ENCODE results near the gene FN1. TPM values are rescaled to one million over a fixed set of nuclear protein-coding genes. Genes with fewer than 3 reads are reported as not detected.

The FN1 gene
- polyA plus RNA-seq, 1 of the 3 experiments (the other 2 are of a cell fraction), result 1,671 TPM

GRCh38 chr2:215429424-215429823 lies 6.4 kb downstream of the FN1 start:
- TF ChIP-seq GATA2 (CRISPR knock-in tag; IDR thresholded peaks at IDR 0.05) (no peak), YY1 (IDR thresholded peaks at IDR 0.05; ENCODE audit: low read depth) (no peak), MEF2A (IDR thresholded peaks at IDR 0.05; ENCODE audit: borderline replicate concordance, low read depth) (no peak), POLR2AphosphoS5 (IDR thresholded peaks at IDR 0.05; ENCODE audit: low read depth, low read length) (no peak), PBX3 (IDR thresholded peaks at IDR 0.05) (no peak), NRF1 (IDR thresholded peaks at IDR 0.05; ENCODE audit: low read depth, low read length) (no peak), CHD2 (IDR thresholded peaks at IDR 0.05; ENCODE audit: low read length, partially characterized antibody) (no peak), USF1 (IDR thresholded peaks at IDR 0.05; ENCODE audit: borderline replicate concordance, low read depth) (no peak), RCOR1 (IDR thresholded peaks at IDR 0.05; ENCODE audit: low read length) (no peak), MXI1 (IDR thresholded peaks at IDR 0.05; ENCODE audit: low read depth, low read length) (no peak), SMC3 (IDR thresholded peaks at IDR 0.05; ENCODE audit: low read depth, low read length) (no peak), RAD21 (IDR thresholded peaks at IDR 0.05; ENCODE audit: low read length) (no peak), FOSL2 (IDR thresholded peaks at IDR 0.05; ENCODE audit: borderline replicate concordance, low read depth) (no peak)
- TF ChIP-seq, protein P1, sequence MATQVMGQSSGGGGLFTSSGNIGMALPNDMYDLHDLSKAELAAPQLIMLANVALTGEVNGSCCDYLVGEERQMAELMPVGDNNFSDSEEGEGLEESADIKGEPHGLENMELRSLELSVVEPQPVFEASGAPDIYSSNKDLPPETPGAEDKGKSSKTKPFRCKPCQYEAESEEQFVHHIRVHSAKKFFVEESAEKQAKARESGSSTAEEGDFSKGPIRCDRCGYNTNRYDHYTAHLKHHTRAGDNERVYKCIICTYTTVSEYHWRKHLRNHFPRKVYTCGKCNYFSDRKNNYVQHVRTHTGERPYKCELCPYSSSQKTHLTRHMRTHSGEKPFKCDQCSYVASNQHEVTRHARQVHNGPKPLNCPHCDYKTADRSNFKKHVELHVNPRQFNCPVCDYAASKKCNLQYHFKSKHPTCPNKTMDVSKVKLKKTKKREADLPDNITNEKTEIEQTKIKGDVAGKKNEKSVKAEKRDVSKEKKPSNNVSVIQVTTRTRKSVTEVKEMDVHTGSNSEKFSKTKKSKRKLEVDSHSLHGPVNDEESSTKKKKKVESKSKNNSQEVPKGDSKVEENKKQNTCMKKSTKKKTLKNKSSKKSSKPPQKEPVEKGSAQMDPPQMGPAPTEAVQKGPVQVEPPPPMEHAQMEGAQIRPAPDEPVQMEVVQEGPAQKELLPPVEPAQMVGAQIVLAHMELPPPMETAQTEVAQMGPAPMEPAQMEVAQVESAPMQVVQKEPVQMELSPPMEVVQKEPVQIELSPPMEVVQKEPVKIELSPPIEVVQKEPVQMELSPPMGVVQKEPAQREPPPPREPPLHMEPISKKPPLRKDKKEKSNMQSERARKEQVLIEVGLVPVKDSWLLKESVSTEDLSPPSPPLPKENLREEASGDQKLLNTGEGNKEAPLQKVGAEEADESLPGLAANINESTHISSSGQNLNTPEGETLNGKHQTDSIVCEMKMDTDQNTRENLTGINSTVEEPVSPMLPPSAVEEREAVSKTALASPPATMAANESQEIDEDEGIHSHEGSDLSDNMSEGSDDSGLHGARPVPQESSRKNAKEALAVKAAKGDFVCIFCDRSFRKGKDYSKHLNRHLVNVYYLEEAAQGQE (IDR thresholded peaks at IDR 0.05; ENCODE audit: low read depth, low read length), result no peak
- TF ChIP-seq, protein P2, sequence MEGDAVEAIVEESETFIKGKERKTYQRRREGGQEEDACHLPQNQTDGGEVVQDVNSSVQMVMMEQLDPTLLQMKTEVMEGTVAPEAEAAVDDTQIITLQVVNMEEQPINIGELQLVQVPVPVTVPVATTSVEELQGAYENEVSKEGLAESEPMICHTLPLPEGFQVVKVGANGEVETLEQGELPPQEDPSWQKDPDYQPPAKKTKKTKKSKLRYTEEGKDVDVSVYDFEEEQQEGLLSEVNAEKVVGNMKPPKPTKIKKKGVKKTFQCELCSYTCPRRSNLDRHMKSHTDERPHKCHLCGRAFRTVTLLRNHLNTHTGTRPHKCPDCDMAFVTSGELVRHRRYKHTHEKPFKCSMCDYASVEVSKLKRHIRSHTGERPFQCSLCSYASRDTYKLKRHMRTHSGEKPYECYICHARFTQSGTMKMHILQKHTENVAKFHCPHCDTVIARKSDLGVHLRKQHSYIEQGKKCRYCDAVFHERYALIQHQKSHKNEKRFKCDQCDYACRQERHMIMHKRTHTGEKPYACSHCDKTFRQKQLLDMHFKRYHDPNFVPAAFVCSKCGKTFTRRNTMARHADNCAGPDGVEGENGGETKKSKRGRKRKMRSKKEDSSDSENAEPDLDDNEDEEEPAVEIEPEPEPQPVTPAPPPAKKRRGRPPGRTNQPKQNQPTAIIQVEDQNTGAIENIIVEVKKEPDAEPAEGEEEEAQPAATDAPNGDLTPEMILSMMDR (IDR thresholded peaks at IDR 0.05), result no peak
- Histone ChIP-seq H3K9me2 (no peaks in the 10 kb centered on the region), H3K9me3 (no peaks in the 10 kb centered on the region), H3K36me3 (replicated peaks in 1 of 2; ENCODE audit: control insufficient read depth in 1 of 2, insufficient read depth in 2 of 2, low read length in 1 of 2) (peaks cover 57 to 88% of the 10 kb centered on the region in 2 experiments), H4K20me1 (ENCODE audit: insufficient read depth) (peaks cover 84% of the 10 kb centered on the region), H2AFZ (ENCODE audit: low read depth) (no peak overlapping the region), H3K4me3 (ENCODE audit: low read depth in 2 of 2, low read length in 1 of 2) (no peak overlapping the region; a peak in 1 of 4 replicates), H3K27me3 (ENCODE audit: insufficient read depth) (no peaks in the 10 kb centered on the region), H3K27ac (ENCODE audit: low read depth in 2 of 2, low read length in 1 of 2) (peak overlapping the region in 1 of 2 experiments; percentile 88; a peak in 2 of 4 replicates), H3F3A (replicated peaks; ENCODE audit: insufficient read depth) (peaks cover 89% of the 10 kb centered on the region), H3K4me1 (ENCODE audit: control insufficient read depth in 1 of 2, insufficient read depth in 2 of 2, low read depth in 1 of 2, low read length in 1 of 2) (peaks cover 0 to 41% of the 10 kb centered on the region in 2 experiments; a peak in 1 of 4 replicates), H3K4me2 (peak overlapping the region; percentile 75; the same call in 1 of the 2 replicates), H3K9ac (peak overlapping the region; percentile 93; the same call in 1 of the 2 replicates), H3K79me2 (ENCODE audit: insufficient read depth) (peaks cover 93% of the 10 kb centered on the region)
- 95% methylated on average over 1 of the region's 1 CpG for WGBS (ENCODE audit: low lambda C conversion rate)
- no peak for DNase-seq
- ChIA-PET POLR2A (no interaction called here), CTCF (interaction anchor here (0.5 kb wide), 1 partner anchor 98 kb away, joined by 4 read pairs; no protein-coding TSS in a partner anchor)

Data from SK-N-SH (cell line).